Transverse colon (tissue), 4 donors: ENCODE data around the gene FER1L5. TPM values are rescaled to one million over a fixed set of nuclear protein-coding genes. Genes with fewer than 3 reads are reported as not detected.

ENCODE experiments used
- DNase-seq: peaks from one replicate; pipeline ENCODE4 v3.0.0-alpha.2; 2019
- H3K27ac ChIP-seq, 4 donors: fragments of 200-600 bp; sonication (generic); 2 replicates each; pipeline ENCODE4 v1.5.1; 2016 to 2018; ENCODE audit warnings: inconsistent platforms in 4 of 4
- H3K27me3 ChIP-seq: fragments of 200-600 bp; sonication (generic); 2 replicates; pipeline ENCODE4 v1.5.1; 2017; ENCODE audit warnings: inconsistent platforms
- H3K36me3 ChIP-seq, 4 donors: fragments of 200-600 bp; sonication (generic); 2 replicates each; pipeline ENCODE4 v1.5.1; 2017 to 2019; ENCODE audit warnings: inconsistent platforms in 4 of 4
- H3K4me1 ChIP-seq, 4 donors: fragments of 200-600 bp; sonication (generic); 2 replicates each; pipeline ENCODE4 v1.5.1; 2017 to 2020; ENCODE audit warnings: inconsistent platforms in 4 of 4
- H3K4me3 ChIP-seq, 4 donors: fragments of 200-600 bp; sonication (generic); 1 replicate in 1 of 4; 2 replicates in 3 of 4; pipeline versions ENCODE4 v1.5.1 to v1.6.1; 2017 to 2019; ENCODE audit warnings: inconsistent platforms in 4 of 4
- H3K9me3 ChIP-seq, 2 donors: fragments of 200-600 bp; sonication (generic); 2 replicates each; pipeline ENCODE4 v1.5.1; 2017 to 2019; ENCODE audit warnings: inconsistent platforms in 2 of 2
- EP300 ChIP-seq: sonication (generic); formaldehyde crosslinking; IDR thresholded peaks from one replicate; pipeline ENCODE4 v1.6.1; 2017; ENCODE audit warnings: antibody characterized with exemption, low read depth
- POLR2A ChIP-seq: fragments of 450-650 bp; IDR thresholded peaks from one replicate; pipeline ENCODE4 v1.6.1; 2016; ENCODE audit warnings: antibody characterized with exemption, mild to moderate bottlenecking, moderate library complexity
- POLR2AphosphoS5 ChIP-seq, 3 donors: sonication (generic); formaldehyde crosslinking; IDR thresholded peaks; one replicate each; pipeline ENCODE4 v1.6.1; 2016; ENCODE audit warnings: antibody characterized with exemption in 3 of 3
- WGBS, 2 donors: methylation state at CpG; one replicate each; pipeline ENCODE4 v1.1.5; 2018; ENCODE audit warnings: low coverage in 1 of 2; 5-methylcytosine and 5-hydroxymethylcytosine counted together
- in situ Hi-C, 4 donors: fragments of 200-750 bp; cut with MboI; loops; one replicate each; pipeline versions ENCODE4 v1.15.0 to v1.15.1; 2017; ENCODE audit warnings: low sequenced_read_pairs in 3 of 4, low pct_ligation_motif_present in 1 of 4, low pct_unique_long_range_greater_than_20kb in 1 of 4
- intact Hi-C: fragments of 100-400 bp; cut with DNase I; formaldehyde crosslinking; loops from one replicate; pipeline ENCODE4 v1.15.1; 2023; ENCODE audit warnings: low total_unique reads
- total RNA-seq, 4 donors: library from RNA; depleted of rRNA; stranded (reverse); fragments of >200 nt; gene quantifications; one replicate each; pipeline ENCODE4 v1.1.0, GENCODE V29; 2016
- TF ChIP-seq, protein P1 (sequence below), 5 experiments: fragments of 200-600 bp in 3 of 5; fragments of 450-650 bp in 2 of 5; sonication (generic) in 3 of 5; IDR thresholded peaks; 1 replicate in 2 of 5; 2 replicates in 3 of 5; pipeline ENCODE4 v1.5.1; 2016 to 2017; ENCODE audit warnings: antibody characterized with exemption in 5 of 5, inconsistent platforms in 3 of 5, mild to moderate bottlenecking in 2 of 5, moderate library complexity in 1 of 5

The FER1L5 gene
- total RNA-seq, 4 donors from 2014 or later: not detected

DNA sequence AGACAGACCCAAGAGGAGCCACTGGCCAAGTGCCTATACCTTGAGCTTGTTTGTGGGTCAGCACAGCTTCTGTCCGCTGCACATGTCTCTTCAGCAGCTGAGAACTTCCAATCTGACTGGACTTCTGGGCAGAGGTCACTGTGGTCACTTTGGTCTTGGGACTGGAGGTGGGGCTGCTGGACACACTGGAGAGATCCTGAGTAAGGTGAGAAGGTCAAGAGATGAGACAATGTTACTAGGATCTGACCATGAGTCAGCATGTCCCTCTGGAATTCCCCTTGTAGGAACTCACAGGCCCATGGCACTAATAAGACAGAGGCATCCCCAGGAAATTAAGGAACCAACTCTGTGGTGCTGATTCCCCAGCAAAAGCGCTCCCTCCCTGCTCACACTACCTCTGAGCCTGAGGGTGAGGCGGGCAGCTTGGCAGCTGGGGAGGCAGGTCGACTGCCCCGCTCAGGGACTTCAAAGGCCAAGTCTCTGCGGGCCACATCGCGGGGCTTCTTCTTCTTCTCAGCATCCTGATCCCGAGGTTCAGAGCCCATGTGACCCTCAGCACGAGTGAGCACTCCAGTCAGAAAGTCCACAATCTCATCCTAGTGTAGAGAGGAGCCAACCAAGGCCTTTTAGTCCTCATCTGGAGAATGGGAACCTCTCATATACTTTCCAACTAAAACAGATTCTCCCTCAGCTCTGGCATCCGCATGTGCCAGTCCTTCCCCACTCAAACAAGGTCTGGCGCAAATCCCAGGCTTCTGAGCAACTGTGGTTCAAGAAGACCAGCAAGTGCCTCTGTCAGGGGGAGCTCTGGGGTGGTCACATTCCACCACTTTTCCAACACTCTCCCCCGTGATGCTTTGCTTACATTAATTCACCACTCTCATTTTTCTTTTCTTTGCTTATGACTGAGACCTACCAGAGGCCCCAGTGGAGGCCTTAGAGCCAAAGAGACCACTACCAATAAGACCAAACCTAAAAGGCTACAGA, 33.8 kb upstream of the FER1L5 start:
- H3K27me3 ChIP-seq: no peaks in the 10 kb centered on the region
- peaks cover 0 to 88% (median 44%) of the 10 kb centered on the region in 4 donors for H3K36me3 ChIP-seq
- no peak overlapping the region for H3K27ac ChIP-seq
- no peak for DNase-seq
- H3K4me3 ChIP-seq: no peak overlapping the region
- in situ Hi-C loops (no loop called here), intact Hi-C loops (no loop called here)
- TF ChIP-seq, protein P1, sequence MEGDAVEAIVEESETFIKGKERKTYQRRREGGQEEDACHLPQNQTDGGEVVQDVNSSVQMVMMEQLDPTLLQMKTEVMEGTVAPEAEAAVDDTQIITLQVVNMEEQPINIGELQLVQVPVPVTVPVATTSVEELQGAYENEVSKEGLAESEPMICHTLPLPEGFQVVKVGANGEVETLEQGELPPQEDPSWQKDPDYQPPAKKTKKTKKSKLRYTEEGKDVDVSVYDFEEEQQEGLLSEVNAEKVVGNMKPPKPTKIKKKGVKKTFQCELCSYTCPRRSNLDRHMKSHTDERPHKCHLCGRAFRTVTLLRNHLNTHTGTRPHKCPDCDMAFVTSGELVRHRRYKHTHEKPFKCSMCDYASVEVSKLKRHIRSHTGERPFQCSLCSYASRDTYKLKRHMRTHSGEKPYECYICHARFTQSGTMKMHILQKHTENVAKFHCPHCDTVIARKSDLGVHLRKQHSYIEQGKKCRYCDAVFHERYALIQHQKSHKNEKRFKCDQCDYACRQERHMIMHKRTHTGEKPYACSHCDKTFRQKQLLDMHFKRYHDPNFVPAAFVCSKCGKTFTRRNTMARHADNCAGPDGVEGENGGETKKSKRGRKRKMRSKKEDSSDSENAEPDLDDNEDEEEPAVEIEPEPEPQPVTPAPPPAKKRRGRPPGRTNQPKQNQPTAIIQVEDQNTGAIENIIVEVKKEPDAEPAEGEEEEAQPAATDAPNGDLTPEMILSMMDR (IDR thresholded peaks at IDR 0.05): no peak
- TF ChIP-seq POLR2AphosphoS5 (IDR thresholded peaks at IDR 0.05) (no peak), POLR2A (no peak), EP300 (no peak)
- no peaks in the 10 kb centered on the region for H3K4me1 ChIP-seq
- 86 to 88% methylated on average over 1 to 11 of the region's 13 CpGs for WGBS, 2 donors
- no peaks in the 10 kb centered on the region for H3K9me3 ChIP-seq

DNA sequence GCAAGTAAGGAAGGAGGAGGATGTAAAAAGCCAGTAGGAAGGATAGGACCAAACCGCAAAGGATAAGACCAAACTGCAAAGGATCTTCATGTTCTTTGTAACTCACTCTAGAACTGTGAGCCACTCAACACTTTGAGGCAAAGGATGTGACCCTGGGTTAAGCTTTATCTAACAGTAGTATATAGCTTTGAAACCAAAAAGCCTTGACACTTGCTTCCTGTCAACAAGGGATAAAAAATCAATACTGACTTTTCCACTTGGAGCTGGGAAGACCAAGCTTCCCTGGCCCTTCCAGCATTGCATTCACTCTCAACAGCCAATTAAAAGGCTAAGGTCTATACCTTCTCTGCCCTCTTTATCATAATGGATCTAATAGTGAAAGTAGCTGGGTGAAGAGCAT, 26.4 kb upstream of the FER1L5 start:
- TF ChIP-seq POLR2A (no peak), EP300 (no peak), POLR2AphosphoS5 (IDR thresholded peaks at IDR 0.05) (no peak)
- TF ChIP-seq, protein P1 (IDR thresholded peaks at IDR 0.05): no peak
- Histone ChIP-seq H3K9me3 (no peaks in the 10 kb centered on the region), H3K36me3 (peaks cover 0 to 46% (median 23%) of the 10 kb centered on the region in 4 donors), H3K4me3 (no peak overlapping the region), H3K4me1 (peaks cover 0 to 4% (median 0%) of the 10 kb centered on the region in 4 donors), H3K27me3 (no peaks in the 10 kb centered on the region), H3K27ac (no peak overlapping the region)
- DNase-seq: no peak
- intact Hi-C loops (no loop called here), in situ Hi-C loops (no loop called here)
- 89 to 100% methylated on average over 1 of the region's 1 CpG for WGBS, 2 donors

DNA sequence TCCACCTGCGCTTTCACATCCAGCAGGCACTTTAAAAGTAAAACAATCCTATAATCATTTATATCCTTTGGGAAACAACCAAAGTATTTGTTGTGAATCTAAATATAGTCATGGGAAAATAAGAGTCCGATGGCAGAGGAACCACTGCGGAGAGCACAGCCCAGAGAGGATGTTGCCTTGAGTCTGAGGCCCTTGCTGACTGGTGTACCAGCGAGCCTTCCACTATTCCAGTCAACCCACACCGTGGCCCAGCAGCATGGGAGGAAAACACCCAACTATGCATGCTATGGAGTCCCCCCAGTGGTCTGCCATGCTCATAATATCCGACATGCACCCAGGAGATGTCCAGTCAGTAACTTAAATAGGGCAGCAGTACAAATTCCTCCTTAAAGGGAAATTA, 26.0 kb upstream of the FER1L5 start:
- peaks cover 0 to 4% (median 0%) of the 10 kb centered on the region in 4 donors for H3K4me1 ChIP-seq
- no peaks in the 10 kb centered on the region for H3K27me3 ChIP-seq
- in situ Hi-C loops: no loop called here
- WGBS, 2 donors: 90 to 100% methylated on average over 1 to 6 of the region's 6 CpGs
- TF ChIP-seq POLR2AphosphoS5 (IDR thresholded peaks at IDR 0.05) (no peak), EP300 (no peak), POLR2A (no peak)
- TF ChIP-seq, protein P1 (IDR thresholded peaks at IDR 0.05): no peak
- DNase-seq: no peak
- intact Hi-C loops: no loop called here
- H3K4me3 ChIP-seq: no peak overlapping the region
- H3K9me3 ChIP-seq: no peaks in the 10 kb centered on the region
- H3K27ac ChIP-seq: no peak overlapping the region
- H3K36me3 ChIP-seq: peaks cover 0 to 42% (median 22%) of the 10 kb centered on the region in 4 donors

DNA sequence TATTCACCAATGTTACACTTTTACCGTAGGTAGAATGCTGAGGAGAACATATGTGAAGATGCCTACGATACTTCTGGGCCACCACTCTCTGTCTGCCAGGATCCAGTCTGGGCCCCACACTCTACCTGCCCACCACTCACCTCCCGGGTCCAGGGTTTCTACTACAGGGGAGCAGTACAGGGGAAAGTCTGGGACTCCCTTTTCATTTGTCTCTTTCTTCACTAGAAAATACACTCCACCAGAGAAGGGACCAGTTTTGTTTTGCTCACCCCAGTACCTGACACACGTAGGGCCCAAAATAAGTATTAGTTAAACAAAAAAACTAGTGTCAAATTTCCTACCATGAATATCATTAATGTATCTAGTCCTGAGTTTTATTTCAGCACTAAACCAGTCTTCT, 25.6 kb upstream of the FER1L5 start:
- Histone ChIP-seq H3K36me3 (peaks cover 0 to 38% (median 20%) of the 10 kb centered on the region in 4 donors), H3K27ac (peak overlapping the region in 1 of 4 donors; percentile 33)

More for the DNA sequence above, 25.6 kb upstream of the FER1L5 start:
- in situ Hi-C loops (no loop called here), intact Hi-C loops (no loop called here)
- Histone ChIP-seq H3K9me3 (no peaks in the 10 kb centered on the region), H3K4me1 (peaks cover 0 to 4% (median 0%) of the 10 kb centered on the region in 4 donors), H3K27me3 (no peaks in the 10 kb centered on the region), H3K4me3 (no peak overlapping the region)
- TF ChIP-seq POLR2AphosphoS5 (IDR thresholded peaks at IDR 0.05) (no peak), POLR2A (no peak), EP300 (no peak)
- TF ChIP-seq, protein P1 (IDR thresholded peaks at IDR 0.05): no peak
- DNase-seq: no peak
- 86 to 96% methylated on average over 1 to 4 of the region's 4 CpGs for WGBS, 2 donors
